H9 (cell line): ENCODE results near the gene ALDH2. TPM values are rescaled to one million over a fixed set of nuclear protein-coding genes. Genes with fewer than 3 reads are reported as not detected.
"Not testable (repeated sequence)": the region's sequence is repeated elsewhere in the genome, so short reads cannot be mapped to it uniquely, and the experiment has no call there.

Source experiments
- DNase-seq: peaks from one replicate; pipeline ENCODE4 v3.0.0-alpha.2; 2017
- H2AFZ ChIP-seq: one replicate; pipeline ENCODE4 v1.6.1; 2013; ENCODE audit warnings: mild to moderate bottlenecking, low read length, control low read depth, moderate library complexity
- H2AK5ac ChIP-seq: 2 replicates; pipeline ENCODE4 v1.6.1; 2013; ENCODE audit warnings: low read length, control low read depth, mixed read lengths; ENCODE audit not compliant: insufficient read length
- H2BK120ac ChIP-seq: one replicate; pipeline ENCODE4 v1.6.1; 2013; ENCODE audit warnings: low read depth, mild to moderate bottlenecking, low read length, control low read depth, inconsistent platforms; ENCODE audit not compliant: poor library complexity, severe bottlenecking
- H2BK12ac ChIP-seq: 2 replicates; pipeline ENCODE4 v1.6.1; 2013; ENCODE audit warnings: low read length, control low read depth, mixed read lengths, low read depth; ENCODE audit not compliant: insufficient read length
- H2BK15ac ChIP-seq: 2 replicates; pipeline ENCODE4 v1.6.1; 2013; ENCODE audit warnings: low read depth, low read length, control low read depth
- H2BK20ac ChIP-seq: one replicate; pipeline ENCODE4 v1.6.1; 2013; ENCODE audit warnings: low read depth, mild to moderate bottlenecking, low read length, control low read depth, inconsistent platforms; ENCODE audit not compliant: poor library complexity, severe bottlenecking
- H2BK5ac ChIP-seq: 2 replicates; pipeline ENCODE4 v1.6.1; 2013; ENCODE audit warnings: low read length, control low read depth, mixed read lengths; ENCODE audit not compliant: insufficient read length
- H3K14ac ChIP-seq: 2 replicates; pipeline ENCODE4 v1.6.1; 2013; ENCODE audit warnings: low read length, control low read depth; ENCODE audit not compliant: insufficient read depth
- H3K18ac ChIP-seq: 2 replicates; pipeline ENCODE4 v1.6.1; 2013; ENCODE audit warnings: low read depth, mild to moderate bottlenecking, mixed read lengths, low read length, control low read depth; ENCODE audit not compliant: insufficient read length
- H3K23ac ChIP-seq: 2 replicates; pipeline ENCODE4 v1.6.1; 2013; ENCODE audit warnings: low read length, control low read depth, mixed read lengths, low read depth; ENCODE audit not compliant: insufficient read length
- H3K23me2 ChIP-seq: 2 replicates; pipeline ENCODE4 v1.6.1; 2013; ENCODE audit warnings: low read depth, mild to moderate bottlenecking, mixed read lengths, low read length, control low read depth; ENCODE audit not compliant: insufficient read length, poor library complexity, severe bottlenecking
- H3K27ac ChIP-seq: 2 replicates; pipeline ENCODE4 v1.5.1; 2013; ENCODE audit warnings: low read length, control low read depth, mixed read lengths, low read depth; ENCODE audit not compliant: insufficient read length
- H3K27me3 ChIP-seq: 2 replicates; pipeline ENCODE4 v1.6.1; 2013; ENCODE audit warnings: low read length, control low read depth, inconsistent platforms; ENCODE audit not compliant: insufficient read depth
- H3K4ac ChIP-seq: 2 replicates; pipeline ENCODE4 v1.6.1; 2013; ENCODE audit warnings: low read depth, mild to moderate bottlenecking, control low read depth, inconsistent platforms, low read length, moderate library complexity
- H3K4me1 ChIP-seq: 2 replicates; pipeline ENCODE4 v1.6.1; 2013; ENCODE audit warnings: low read length, control low read depth, inconsistent platforms; ENCODE audit not compliant: insufficient read depth
- H3K4me2 ChIP-seq: 2 replicates; pipeline ENCODE4 v1.6.1; 2013; ENCODE audit warnings: low read length, control low read depth, mixed read lengths; ENCODE audit not compliant: insufficient read length, insufficient read depth
- H3K56ac ChIP-seq: 2 replicates; pipeline ENCODE4 v1.6.1; 2013; ENCODE audit warnings: low read depth, mild to moderate bottlenecking, mixed read lengths, low read length, control low read depth; ENCODE audit not compliant: insufficient read length
- H3K79me1 ChIP-seq: 2 replicates; pipeline ENCODE4 v1.6.1; 2013; ENCODE audit warnings: low read depth, mild to moderate bottlenecking, moderate library complexity, low read length, control low read depth, inconsistent platforms; ENCODE audit not compliant: insufficient read depth, poor library complexity, severe bottlenecking
- H3K79me2 ChIP-seq: 2 replicates; pipeline ENCODE4 v1.6.1; 2013; ENCODE audit warnings: low read length, control low read depth, inconsistent platforms; ENCODE audit not compliant: insufficient read depth
- H3K9ac ChIP-seq: 2 replicates; pipeline ENCODE4 v1.6.1; 2013; ENCODE audit warnings: low read length, control low read depth, mixed read lengths; ENCODE audit not compliant: insufficient read length; ENCODE audit errors: extremely low read depth
- H3K9me3 ChIP-seq: one replicate; pipeline ENCODE4 v1.6.1; 2013; ENCODE audit warnings: low read depth, low read length, inconsistent platforms; ENCODE audit not compliant: control insufficient read depth
- H3T11ph ChIP-seq: one replicate; pipeline ENCODE4 v1.6.1; 2013; ENCODE audit warnings: mild to moderate bottlenecking, low read length, control low read depth, inconsistent platforms
- H4K20me1 ChIP-seq: one replicate; pipeline ENCODE4 v1.6.1; 2013; ENCODE audit not compliant: control insufficient read depth, insufficient read length, insufficient read depth
- H4K5ac ChIP-seq: 2 replicates; pipeline ENCODE4 v1.6.1; 2013; ENCODE audit warnings: low read depth, mild to moderate bottlenecking, mixed read lengths, low read length, control low read depth; ENCODE audit not compliant: insufficient read length
- H4K8ac ChIP-seq: replicated peaks from 2 replicates; pipeline ENCODE4 v1.6.1; 2013; ENCODE audit warnings: low read length, control low read depth, mixed read lengths, low read depth; ENCODE audit not compliant: insufficient read length
- H4K91ac ChIP-seq: 2 replicates; pipeline ENCODE4 v1.6.1; 2013; ENCODE audit warnings: low read depth, mild to moderate bottlenecking, moderate library complexity, mixed read lengths, low read length, control low read depth; ENCODE audit not compliant: insufficient read length
- H3K27ac Mint-ChIP-seq, 3 experiments: 2 replicates in 2 of 3; 3 replicates in 1 of 3; pipeline ENCODE4 v1.8.0; 2020 to 2021; ENCODE audit warnings: mixed read lengths in 3 of 3, mild to moderate bottlenecking in 1 of 3, moderate library complexity in 1 of 3
- H3K27me3 Mint-ChIP-seq: 2 replicates; pipeline ENCODE4 v1.8.0; 2021; ENCODE audit warnings: low read depth, mild to moderate bottlenecking, moderate library complexity, mixed read lengths
- H3K36me3 Mint-ChIP-seq, 3 experiments: 2 replicates in 2 of 3; 3 replicates in 1 of 3; pipeline ENCODE4 v1.8.0; 2020 to 2021; ENCODE audit warnings: low read depth in 3 of 3, mixed read lengths in 3 of 3; ENCODE audit not compliant: insufficient read depth in 1 of 3
- H3K4me1 Mint-ChIP-seq, 2 experiments: 2 replicates each; pipeline ENCODE4 v1.8.0; 2020; ENCODE audit warnings: mixed read lengths in 2 of 2
- H3K4me3 Mint-ChIP-seq, 2 experiments: 2 replicates in 1 of 2; 3 replicates in 1 of 2; pipeline ENCODE4 v1.8.0; 2020 to 2021; ENCODE audit warnings: mild to moderate bottlenecking in 2 of 2, mixed read lengths in 2 of 2, moderate library complexity in 1 of 2
- H3K9me3 Mint-ChIP-seq, 2 experiments: 2 replicates in 1 of 2; 3 replicates in 1 of 2; pipeline ENCODE4 v1.8.0; 2020; ENCODE audit warnings: mild to moderate bottlenecking in 2 of 2, mixed read lengths in 2 of 2, moderate library complexity in 1 of 2
- CTCF ChIP-seq: fragments of 200-600 bp; sonication (generic); conservative IDR thresholded peaks from 3 replicates; pipeline ENCODE4 v1.8.0; 2021; ENCODE audit warnings: antibody characterized with exemption, mild to moderate bottlenecking
- WGBS: extraction: QIAGEN DNeasy Blood & Tissue Kit; methylation state at CpG from one replicate; pipeline ENCODE4 v1.1.7; 2013; ENCODE audit warnings: missing lambda C conversion rate, low lambda C conversion rate, mixed read lengths; ENCODE audit not compliant: insufficient read length; ENCODE audit errors: extremely low coverage; 5-methylcytosine and 5-hydroxymethylcytosine counted together
- total RNA-seq: library from RNA; stranded (reverse); gene quantifications from 2 replicates; pipeline ENCODE4 v1.2.1, GENCODE V29; 2021

The ALDH2 gene
- total RNA-seq, 1 experiment from 2014 or later = 44.0 TPM

- Histone ChIP-seq H3K79me1 (no peaks in the 10 kb centered on the region), H3K4ac (no peak overlapping the region), H3K18ac (no peak overlapping the region), H2BK120ac (no peak overlapping the region), H3K4me1 (no peaks in the 10 kb centered on the region), H2AFZ (no peak overlapping the region), H3K23ac (no peak overlapping the region), H4K8ac (no peak overlapping the region), H3K27ac (no peak overlapping the region), H3K23me2 (no peaks in the 10 kb centered on the region), H3K9me3 (no peaks in the 10 kb centered on the region), H2BK20ac (no peak overlapping the region), H4K91ac (no peak overlapping the region), H2BK15ac (no peak overlapping the region), H2AK5ac (no peak overlapping the region), H2BK12ac (no peak overlapping the region), H3K4me2 (no peak overlapping the region), H3K14ac (no peak overlapping the region), H3K27me3 (no peaks in the 10 kb centered on the region), H3K79me2 (no peaks in the 10 kb centered on the region), H4K5ac (no peak overlapping the region), H4K20me1 (no peaks in the 10 kb centered on the region), H3K56ac (no peak overlapping the region), H3K9ac (no peak overlapping the region), H3T11ph (no peak overlapping the region), H2BK5ac (no peak overlapping the region)
- no peak for DNase-seq
- TF ChIP-seq CTCF = no peak
- no CpG with 5 or more reads among the region's 6 CpGs for WGBS
- Mint-ChIP-seq H3K9me3 (peaks cover 14 to 15% of the 10 kb centered on the region in 2 experiments), H3K4me1 (no peaks in the 10 kb centered on the region), H3K36me3 (peaks cover 30 to 55% (median 53%) of the 10 kb centered on the region in 3 experiments), H3K27ac (no peak overlapping the region), H3K27me3 (no peaks in the 10 kb centered on the region), H3K4me3 (no peak overlapping the region)
Observed at GRCh38 chr12:111720457-111720856, 46.3 kb upstream of the ALDH2 start.

- not testable (repeated sequence) for H3K9ac ChIP-seq, H3K14ac ChIP-seq, H2AFZ ChIP-seq, H3K4ac ChIP-seq, H3K18ac ChIP-seq, H4K20me1 ChIP-seq, H3K4me2 ChIP-seq, H3K56ac ChIP-seq, H4K8ac ChIP-seq, H2AK5ac ChIP-seq, H2BK12ac ChIP-seq, H3K27me3 ChIP-seq, H3K23ac ChIP-seq, H2BK15ac ChIP-seq, H3K27ac ChIP-seq, H2BK20ac ChIP-seq, H4K91ac ChIP-seq, H3K4me1 ChIP-seq, H3K79me1 ChIP-seq, H3K4me1 Mint-ChIP-seq, H3K79me2 ChIP-seq, H3K4me3 Mint-ChIP-seq, H3T11ph ChIP-seq, H2BK5ac ChIP-seq, H4K5ac ChIP-seq, H3K27me3 Mint-ChIP-seq, H2BK120ac ChIP-seq, DNase-seq, H3K23me2 ChIP-seq, H3K9me3 ChIP-seq, H3K27ac Mint-ChIP-seq
- peaks cover 15% of the 10 kb centered on the region in 2 experiments for H3K9me3 Mint-ChIP-seq
- peaks cover 31 to 52% (median 51%) of the 10 kb centered on the region in 3 experiments for H3K36me3 Mint-ChIP-seq
- no CpG with 5 or more reads among the region's 46 CpGs for WGBS
Observed at GRCh38 chr12:111723646-111724360, 42.9 kb upstream of the ALDH2 start.
